GM18502 (cell line): ENCODE data around the gene P3R3URF.
A peak's percentile ranks its signal among the peaks of the same experiment; 100 is the strongest.

Experiments
- ATAC-seq: cut with Tn5 transposase; IDR thresholded peaks from one replicate; pipeline ENCODE4 v1.9.1; 2021; ENCODE audit warnings: mild to moderate bottlenecking; ENCODE audit not compliant: unreplicated experiment, poor library complexity

The P3R3URF gene

DNA sequence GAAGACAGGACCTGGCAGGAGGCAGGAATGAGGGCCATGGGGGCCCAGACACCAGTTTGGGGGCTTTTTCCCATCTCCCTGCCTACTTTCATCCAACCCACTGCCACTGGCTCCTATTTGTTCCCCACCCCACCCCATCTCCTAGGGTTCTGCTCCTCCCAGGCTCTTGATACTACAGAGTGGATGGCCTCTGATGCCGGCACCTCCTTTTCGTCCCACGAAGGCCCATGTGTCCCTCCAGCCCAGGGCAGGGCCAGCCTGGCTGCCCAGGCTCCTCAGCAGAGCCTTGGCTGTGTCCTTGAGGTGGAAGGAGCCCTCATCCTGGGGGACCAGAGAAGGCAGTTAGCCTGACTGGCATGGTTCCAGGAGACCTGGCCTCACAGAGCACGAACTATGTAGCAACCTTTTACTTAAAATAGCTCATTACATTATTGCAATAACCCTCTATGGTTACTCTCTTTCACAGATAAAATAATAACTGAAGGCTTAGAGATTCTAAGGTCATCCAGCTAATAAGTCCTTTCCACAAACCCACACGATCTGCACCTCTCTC, 18.4 kb upstream of the P3R3URF start:
- no peak for ATAC-seq

DNA sequence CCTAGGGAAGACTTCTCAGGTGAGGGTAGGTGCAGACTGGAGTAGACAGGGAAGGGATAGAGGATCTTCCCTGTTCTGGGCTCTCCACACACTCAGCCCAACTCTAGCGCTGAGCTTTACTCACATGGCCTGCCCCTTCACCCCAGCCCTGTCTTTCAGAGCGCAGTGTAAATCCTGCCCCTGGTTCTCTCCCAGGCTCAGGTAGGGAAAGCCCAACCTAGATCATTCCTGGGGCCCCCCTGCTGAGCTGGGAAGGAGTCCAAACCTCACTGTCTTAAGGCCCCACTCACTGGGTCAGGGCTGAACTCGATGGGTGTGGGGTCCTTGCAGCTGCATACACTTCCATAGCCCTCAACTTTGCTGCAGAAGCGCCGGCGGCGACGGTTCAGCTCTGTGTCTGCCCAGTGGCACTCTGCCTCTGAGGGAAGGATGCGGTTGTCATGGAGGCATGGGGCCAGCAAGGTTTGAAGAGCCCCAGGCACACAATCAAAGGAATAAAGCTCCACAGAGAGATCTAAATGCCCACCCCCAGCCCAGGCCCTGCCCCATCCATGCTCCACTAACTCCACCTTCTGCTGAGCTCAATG, 17.8 kb upstream of the P3R3URF start:
- ATAC-seq: no peak

DNA sequence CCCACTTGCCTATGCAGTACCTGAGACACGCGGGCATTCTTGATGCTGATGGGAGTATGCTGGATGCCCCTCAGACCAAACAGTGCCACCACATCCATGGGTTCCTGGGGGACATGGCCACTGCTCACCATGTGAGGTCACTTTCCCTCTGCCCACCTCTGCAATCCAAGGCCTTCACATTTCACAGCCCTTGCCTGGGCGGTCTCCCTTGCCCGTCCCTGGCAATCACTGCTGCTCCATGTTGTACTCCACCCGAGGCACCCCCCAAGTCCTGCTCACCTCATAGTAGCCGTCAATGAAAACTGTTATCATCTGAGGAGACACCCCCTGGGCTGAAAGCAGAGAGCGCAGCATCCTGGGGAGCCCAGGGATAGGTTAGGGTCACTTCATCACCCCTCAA, 17.0 kb upstream of the P3R3URF start:
- no peak for ATAC-seq

DNA sequence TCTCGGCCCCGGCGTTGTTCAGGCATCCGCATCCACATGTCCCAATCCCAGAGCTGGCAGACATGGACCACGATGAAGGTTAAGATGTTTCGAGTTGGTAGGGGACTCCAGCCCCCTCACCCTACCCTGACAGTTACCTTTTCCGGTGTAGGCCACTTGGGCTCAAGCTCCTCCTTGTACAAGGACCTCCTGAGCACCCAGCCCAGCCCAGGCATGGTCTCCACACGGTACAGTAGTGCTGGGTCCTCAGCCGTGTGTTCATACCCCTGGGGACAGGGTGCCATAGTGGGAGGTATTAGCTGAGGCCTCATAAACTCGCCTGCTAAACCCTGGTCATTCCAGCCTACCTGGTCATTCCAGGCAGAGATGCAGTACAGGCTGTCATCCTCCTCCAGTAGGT, 15.9 kb upstream of the P3R3URF start:
- no peak for ATAC-seq

DNA sequence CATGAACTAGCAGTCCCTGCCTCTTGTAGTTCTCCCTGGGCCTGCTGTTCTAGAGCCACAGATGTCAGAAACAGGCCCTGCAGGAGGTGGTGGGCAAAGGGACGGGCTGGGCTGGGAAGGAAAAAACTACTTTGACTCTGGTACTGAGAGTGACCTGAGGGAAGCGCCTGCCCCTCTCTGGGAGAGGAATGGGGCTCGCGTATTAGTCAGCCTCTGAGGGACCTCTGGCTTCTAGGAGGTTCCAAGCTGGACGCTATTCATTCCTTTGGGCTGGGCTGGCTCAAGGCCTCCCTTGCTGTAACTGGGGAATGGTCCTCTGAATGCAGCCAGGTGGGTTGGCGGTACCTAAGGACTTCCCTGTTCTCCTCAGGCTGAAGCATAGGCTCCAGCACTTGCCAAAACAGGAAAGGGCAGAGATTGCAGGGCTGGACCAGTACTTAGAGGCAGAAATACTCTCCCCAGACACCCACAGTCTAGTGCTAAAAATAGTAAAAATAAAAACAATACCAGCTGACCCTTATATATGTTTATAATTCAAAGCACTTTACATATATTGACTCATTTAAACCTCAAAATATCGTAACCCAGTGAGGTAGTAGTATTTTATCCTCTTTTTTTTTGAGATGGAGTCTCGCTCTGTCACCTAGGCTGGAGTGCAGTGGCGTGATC, 14.9 kb upstream of the P3R3URF start:
- no peak for ATAC-seq

DNA sequence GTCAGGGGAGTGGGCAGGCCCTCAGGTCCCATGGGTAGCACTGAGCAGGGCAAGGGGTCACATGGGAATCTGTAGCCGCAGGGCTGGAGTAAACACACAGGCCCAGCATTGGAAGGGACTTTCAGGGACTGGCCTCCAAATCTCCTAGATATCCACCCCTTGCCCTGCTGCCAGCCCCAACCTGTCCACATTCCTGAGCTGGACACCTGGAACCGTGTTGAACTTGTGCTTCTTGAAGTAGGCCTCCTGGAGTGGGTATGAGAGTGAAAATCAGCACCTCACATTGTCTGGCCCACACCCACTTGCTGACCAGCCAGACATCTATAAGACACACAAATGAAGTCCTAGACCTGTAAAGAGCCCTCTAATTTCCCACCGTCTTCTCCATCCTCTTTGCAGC, 14.3 kb upstream of the P3R3URF start:
- ATAC-seq: no peak

DNA sequence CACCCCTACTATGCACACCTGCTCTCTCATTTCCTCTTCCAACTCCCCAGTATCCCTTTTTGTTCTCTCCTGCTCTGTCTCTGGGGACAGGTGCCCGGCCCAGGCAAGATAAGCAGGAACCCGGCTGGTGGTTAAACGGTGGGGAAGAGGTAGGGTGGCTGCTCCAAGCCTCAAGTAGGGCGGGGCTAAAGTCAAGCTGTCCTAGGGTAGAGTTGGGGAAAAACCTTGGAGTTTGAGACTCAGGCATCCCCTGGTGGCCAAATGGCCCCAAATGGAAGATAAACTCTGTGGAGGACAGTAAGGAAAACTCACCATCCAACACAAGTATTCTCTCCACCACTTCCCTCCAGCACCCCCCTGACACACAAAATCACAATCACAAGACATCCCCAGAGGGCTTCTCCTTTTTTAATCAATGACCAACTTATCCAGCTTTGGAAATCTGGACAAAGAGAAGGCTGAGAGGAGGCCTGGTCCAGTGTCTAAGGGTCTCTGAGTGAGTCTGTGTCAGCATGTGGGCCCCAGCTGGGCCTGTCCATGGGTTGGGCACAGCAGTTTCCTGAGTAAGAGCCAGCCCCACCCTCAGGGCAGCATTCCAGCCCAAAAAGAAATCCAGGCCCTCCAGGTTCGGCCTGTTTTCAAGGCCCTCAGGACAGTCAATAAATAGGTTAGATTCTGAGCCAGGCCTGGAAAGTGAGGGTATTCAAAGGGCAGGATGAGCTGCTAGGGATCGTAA, 12.2 kb upstream of the P3R3URF start:
- no peak for ATAC-seq

DNA sequence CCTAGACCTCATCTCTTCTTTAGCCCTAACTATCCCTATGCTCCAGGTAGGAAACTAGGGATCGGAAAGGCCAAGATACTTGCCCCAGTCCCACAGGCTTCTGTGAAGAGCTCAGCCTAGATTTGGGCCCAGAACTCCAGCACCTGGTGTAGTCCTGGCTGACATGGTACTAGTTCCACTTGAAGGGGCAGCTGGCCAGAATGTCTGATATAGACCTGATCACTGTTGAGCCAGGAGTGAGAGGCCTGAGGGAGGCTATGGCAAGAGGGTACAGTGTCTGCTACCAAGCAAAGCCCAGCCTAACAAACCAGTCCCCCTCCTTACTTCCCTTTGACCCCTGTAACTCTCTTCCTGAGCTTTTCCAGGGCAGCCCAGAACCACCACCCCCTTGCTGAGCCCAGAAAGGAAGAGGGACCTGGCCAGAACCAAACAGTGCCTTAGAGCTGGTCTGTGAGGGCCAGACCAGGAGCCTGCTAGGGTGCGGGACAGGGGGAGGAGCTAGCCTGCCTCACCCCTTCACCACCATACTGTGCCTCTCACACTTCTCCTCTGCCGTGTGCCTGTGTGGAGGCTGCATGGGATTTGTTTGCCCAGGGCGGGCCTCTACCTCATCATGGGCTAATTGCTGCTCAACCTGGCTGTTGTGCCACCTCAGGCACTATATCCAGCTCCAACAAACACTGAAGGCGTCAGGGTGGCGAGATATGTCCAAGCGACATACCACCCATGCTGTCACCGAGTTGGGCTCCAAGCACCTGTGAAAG, 11.0 kb upstream of the P3R3URF start:
- no peak for ATAC-seq

DNA sequence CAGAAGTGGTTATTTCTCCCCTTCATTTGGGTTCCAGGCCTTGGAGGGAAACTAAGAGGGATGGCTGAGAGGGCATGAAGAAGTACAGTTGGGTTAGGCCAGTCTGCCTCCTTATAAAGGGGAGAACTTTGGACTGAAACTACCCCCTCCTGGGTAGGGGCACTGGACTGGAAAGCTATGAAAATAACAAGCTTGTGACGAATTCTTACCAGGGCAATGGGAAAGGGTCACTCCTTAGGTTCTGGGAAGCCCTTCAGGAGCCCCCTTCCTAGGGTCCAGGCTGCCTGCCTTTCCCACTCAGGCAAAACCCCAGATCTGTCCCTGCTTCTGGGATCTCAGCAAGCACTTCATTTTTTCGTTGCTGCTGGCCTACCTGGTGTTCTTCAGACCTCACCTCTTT, 9.8 kb upstream of the P3R3URF start:
- ATAC-seq: no peak

DNA sequence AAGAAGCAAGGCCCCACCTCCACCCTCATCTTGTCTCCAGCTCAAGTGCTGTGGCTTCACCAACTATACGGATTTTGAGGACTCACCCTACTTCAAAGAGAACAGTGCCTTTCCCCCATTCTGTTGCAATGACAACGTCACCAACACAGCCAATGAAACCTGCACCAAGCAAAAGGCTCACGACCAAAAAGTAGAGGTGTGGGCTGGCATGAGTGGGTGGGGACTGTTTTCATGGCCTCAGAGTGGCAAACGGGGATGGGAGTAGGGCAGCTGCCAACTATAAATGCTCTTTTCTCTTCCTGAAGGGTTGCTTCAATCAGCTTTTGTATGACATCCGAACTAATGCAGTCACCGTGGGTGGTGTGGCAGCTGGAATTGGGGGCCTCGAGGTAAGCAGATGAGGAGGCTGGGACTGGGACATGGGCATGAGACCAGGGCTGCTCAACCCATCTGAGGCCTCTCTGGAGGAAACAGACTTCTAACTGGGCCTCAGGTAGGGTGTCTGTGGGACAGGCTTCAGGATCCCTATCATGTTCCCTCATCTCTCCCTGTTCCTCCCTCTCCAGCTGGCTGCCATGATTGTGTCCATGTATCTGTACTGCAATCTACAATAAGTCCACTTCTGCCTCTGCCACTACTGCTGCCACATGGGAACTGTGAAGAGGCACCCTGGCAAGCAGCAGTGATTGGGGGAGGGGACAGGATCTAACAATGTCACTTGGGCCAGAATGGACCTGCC, 8.8 kb upstream of the P3R3URF start:
- ATAC-seq: no peak

DNA sequence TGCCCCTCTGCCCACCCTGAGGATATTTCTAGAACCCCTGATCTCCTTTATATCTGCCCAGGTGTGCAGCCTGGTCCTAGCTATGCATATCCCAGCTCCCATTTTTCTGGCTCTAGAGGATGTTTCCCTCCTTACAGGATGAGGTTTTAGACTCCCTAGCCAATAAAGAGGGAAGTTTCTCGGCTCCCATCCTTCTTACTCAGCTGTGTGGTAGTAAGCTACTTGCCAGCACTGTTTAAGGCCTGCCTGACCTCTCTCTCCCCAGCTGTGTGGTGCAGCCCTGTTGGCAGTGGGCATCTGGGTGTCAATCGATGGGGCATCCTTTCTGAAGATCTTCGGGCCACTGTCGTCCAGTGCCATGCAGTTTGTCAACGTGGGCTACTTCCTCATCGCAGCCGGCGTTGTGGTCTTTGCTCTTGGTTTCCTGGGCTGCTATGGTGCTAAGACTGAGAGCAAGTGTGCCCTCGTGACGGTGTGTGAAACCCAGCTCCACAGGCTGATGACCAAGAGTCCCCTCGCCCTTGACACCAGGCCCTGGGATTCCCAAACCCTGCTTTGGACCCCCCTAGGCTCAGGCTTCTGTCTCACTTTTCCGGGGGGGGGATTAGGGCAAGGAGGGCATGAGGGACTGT, 7.8 kb upstream of the P3R3URF start:
- peak; percentile 52 for ATAC-seq

DNA sequence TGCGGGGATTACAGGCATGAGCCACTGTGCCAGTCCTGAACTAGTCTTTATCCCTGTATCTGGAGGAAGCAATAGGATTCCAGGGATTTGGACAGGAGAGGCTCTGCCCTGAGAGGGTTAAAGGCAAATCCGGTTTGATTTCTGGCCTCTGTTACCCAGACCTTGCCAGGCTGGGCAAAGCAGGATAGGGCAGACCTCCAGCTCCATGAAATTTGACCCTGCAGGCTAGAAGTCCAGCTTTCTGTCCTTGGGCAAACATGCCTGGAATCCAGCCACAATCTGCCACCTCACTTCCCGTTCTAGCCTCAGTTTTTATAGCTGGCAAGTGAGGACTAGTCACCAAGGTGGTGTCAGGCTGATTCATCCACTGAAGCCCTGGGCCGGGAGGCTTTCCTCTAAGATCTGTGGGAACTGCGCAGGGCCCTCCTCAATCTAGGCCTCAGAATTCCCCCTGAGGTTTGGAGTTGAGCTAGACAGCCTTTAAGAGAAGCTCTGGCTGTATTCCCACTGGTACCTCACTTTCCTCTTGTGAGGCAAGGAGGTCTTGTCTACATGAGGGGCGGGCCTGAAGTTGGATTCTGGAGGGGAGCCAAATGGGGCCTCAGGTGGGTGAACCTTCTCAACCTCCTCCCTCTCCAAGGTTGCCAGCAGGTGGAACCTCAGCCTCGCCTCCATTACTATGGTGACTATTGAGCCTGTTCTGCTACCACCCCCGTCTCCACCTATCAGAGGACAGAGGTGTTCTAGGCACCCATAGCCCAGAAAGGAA, 7.0 kb upstream of the P3R3URF start:
- ATAC-seq: no peak

DNA sequence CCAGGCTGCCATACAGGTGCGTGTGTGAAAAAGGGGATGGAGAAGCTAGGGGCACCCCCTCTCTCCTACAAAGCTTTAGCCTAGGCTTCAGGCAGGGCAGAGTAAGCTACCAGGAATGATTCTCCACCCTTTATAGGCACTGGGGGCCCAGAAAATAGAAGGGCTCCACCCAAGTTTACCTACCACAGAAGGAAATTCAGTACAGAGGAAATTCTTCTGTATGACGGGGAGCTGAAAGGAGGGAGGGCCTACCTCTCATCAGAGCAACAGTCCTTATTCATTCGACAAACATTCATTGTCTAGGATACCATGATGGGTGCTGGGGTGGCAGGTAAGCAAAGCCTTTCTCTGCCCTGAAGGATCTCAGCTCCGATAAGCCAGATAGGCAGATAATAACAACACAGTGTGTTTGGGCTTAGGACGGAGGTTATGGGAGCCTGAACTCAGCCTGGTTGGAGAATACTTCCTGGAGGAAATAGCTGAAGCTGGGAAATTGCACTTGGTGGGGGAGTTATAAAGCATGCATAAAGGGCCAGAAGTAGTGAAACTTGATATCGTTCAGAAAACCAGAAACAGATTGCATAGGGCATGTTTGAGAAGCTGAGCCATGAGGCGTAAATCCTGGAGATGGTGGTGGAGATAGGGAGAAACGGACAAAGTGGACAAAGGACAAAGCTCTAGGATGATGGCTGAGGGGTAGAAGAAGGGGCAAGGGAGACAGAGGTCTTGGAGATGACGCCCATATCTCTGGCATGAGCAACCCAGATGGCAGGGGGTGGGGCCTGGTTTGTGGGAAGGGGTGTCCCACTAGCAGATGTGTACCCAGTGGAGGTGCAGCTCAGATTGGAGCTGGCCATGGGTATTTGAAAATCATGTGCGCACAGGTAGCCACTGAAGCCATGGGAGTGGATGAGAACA, 5.3 kb upstream of the P3R3URF start:
- no peak for ATAC-seq

DNA sequence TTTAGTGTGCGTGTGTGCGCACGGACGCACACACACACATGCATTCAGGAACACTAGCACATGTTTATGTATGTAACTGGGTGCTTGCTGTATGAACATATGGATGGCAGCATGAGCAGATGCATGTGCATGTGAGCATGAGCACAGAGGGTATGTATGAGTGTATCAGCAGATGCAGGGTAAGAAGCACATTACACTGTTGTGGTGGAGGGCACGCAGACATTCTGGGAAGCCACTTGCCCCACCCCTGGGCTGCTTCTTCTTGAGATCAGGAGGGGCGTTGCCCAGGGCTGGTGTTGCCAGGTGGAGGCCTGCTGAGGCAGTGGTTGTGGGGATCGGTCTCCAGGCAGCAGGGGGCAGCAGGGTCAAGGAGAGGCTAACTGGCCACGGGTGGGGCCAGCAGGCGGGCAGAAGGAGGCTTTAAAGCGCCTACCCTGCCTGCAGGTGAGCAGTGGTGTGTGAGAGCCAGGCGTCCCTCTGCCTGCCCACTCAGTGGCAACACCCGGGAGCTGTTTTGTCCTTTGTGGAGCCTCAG, 3.9 kb upstream of the P3R3URF start:
- ATAC-seq: no peak

DNA sequence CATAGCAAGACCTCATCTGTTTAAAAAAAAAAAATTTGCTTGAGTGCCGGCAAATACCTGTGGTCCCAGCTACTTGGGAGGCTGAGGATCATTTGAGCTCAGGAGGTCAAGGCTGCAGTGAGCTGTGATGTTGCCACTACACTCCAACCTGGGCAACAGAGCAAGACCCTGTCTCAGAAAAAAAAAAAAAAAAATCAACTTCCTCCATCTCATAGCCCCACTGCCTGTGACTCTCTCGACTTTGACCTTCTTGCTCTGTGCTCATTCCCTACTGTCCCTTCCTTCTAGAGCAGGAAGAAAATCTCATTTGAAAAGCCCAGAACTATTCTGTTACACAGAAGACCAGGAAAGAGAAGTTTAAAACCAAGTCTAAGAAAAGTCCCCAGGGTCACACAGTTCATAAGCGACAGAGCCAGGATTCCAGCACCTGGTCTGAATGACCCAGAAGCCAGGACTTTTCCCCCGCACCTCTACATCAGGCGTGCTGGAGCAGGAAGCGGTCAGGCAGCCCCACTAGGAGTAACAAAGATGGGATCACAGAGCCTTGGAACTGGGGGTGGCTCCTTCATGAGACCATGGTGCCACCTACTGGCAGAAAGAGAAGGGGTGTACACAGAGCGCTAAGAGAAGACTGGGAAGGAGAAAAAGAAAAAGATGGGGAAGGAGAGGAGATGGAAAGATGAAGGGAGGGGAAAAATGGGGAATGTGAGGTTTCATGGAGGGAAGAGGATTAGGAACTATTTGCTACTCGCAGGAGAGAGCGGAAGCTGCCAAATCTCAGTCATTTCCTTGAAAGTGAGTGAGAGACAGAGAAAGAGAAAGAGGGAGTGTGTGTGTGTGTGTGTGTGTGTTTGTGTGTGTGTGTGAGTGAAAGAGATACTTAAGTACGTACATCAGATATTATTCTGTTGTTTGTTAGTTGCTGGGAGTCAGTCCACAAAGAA, 3.1 kb upstream of the P3R3URF start:
- peak; percentile 53 for ATAC-seq

DNA sequence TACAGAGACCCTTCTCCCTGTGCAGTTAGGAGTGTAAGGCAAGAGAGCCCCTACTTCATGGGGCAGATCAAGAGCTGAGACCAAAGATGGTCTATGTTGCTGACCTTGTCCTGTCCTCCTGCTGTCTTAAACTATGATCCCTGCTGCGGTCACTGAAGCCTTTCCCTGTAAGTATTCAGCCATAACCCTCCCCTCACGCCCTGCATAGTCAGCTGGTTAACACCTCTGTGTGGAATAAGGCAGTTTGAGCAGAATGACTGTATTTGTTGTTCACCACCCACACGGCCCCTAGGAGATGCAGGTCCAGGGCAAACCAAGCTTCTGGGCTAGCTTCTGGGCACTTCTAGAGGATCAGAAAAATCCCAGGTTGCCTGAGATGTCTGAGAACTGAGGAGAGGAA, 1.0 kb downstream of the P3R3URF start:
- no peak for ATAC-seq
